GM12891 (cell line): ENCODE measurements around the gene CACNA1A.
A peak's percentile ranks its signal among the peaks of the same experiment; 100 is the strongest.

Experiments used
- DNase-seq: peaks from one replicate; pipeline ENCODE4 v3.0.0; 2011; ENCODE audit warnings: low spot score; ENCODE audit not compliant: insufficient read length
- FAIRE-seq: peaks from 2 replicates; lab custom pipeline; 2011; peaks lifted over from hg19 to GRCh38; lab: Jason Lieb, UNC
- PAX5 ChIP-seq: IDR thresholded peaks from 2 replicates; pipeline ENCODE4 v1.6.1; 2011; ENCODE audit warnings: low read length, moderate library complexity, mild to moderate bottlenecking; ENCODE audit not compliant: insufficient read depth, severe bottlenecking
- POLR2A ChIP-seq: IDR thresholded peaks from 2 replicates; pipeline ENCODE4 v1.6.1; 2011; ENCODE audit warnings: low read depth, low read length, control low read depth
- POLR2AphosphoS5 ChIP-seq: IDR thresholded peaks from 2 replicates; pipeline ENCODE4 v1.6.1; 2011; ENCODE audit warnings: low read depth, low read length, control low read depth
- POU2F2 ChIP-seq: IDR thresholded peaks from 2 replicates; pipeline ENCODE4 v1.6.1; 2011; ENCODE audit warnings: low read depth, mild to moderate bottlenecking, control low read depth, low read length, moderate library complexity
- SPI1 ChIP-seq: IDR thresholded peaks from 2 replicates; pipeline ENCODE4 v1.6.1; 2011; ENCODE audit warnings: low read depth, low read length, control low read depth
- TAF1 ChIP-seq: IDR thresholded peaks from 2 replicates; pipeline ENCODE4 v1.6.1; 2011; ENCODE audit warnings: low read depth, low read length, control low read depth

CACNA1A gene

GRCh38 chr19:13255041-13255718 is 251.1 kb downstream of the CACNA1A start:
- no peak for FAIRE-seq
- TF ChIP-seq POU2F2 = no peak
- TF ChIP-seq TAF1 = no peak
- no peak for TF ChIP-seq POLR2A
- no peak for TF ChIP-seq SPI1
- TF ChIP-seq PAX5 = no peak
- no peak for TF ChIP-seq POLR2AphosphoS5

GRCh38 chr19:13252569-13253335 is 253.5 kb downstream of the CACNA1A start:
- no peak for FAIRE-seq
- no peak for DNase-seq
- TF ChIP-seq SPI1 (0 out of 2 replicates have a peak, but pooled peaks have one; percentile 18), POLR2A (no peak), TAF1 (no peak)

More at GRCh38 chr19:13255041-13255718, 251.1 kb downstream of the CACNA1A start:
- DNase-seq = no peak

GRCh38 chr19:13244920-13245319 is 261.4 kb downstream of the CACNA1A start:
- FAIRE-seq (no peak), DNase-seq (no peak)
- TF ChIP-seq TAF1 (no peak), POU2F2 (no peak), POLR2A (no peak), POLR2AphosphoS5 (no peak), PAX5 (no peak), SPI1 (no peak)

GRCh38 chr19:13241231-13242104 is 264.8 kb downstream of the CACNA1A start:
- DNase-seq = no peak
- TF ChIP-seq POLR2AphosphoS5 (no peak), POLR2A (no peak), POU2F2 (no peak), PAX5 (no peak), TAF1 (no peak), SPI1 (no peak)
- no peak for FAIRE-seq

GRCh38 chr19:13240312-13241022 is 265.8 kb downstream of the CACNA1A start:
- no peak for DNase-seq
- FAIRE-seq = peak; percentile 85
- no peak for TF ChIP-seq SPI1
- TF ChIP-seq POLR2A = no peak
- TF ChIP-seq POLR2AphosphoS5 = no peak
- TF ChIP-seq POU2F2 = no peak
- no peak for TF ChIP-seq PAX5
- TF ChIP-seq TAF1 = no peak

GRCh38 chr19:13238891-13239534 is 267.3 kb downstream of the CACNA1A start:
- no peak for DNase-seq
- FAIRE-seq = no peak
- TF ChIP-seq POLR2AphosphoS5 = no peak
- TF ChIP-seq PAX5 = no peak
- no peak for TF ChIP-seq POU2F2
- no peak for TF ChIP-seq POLR2A
- no peak for TF ChIP-seq TAF1
- TF ChIP-seq SPI1 = no peak

- FAIRE-seq (peak; percentile 9), DNase-seq (peak; percentile 75)
- TF ChIP-seq SPI1 (no peak), POLR2A (no peak), POLR2AphosphoS5 (no peak), TAF1 (no peak), POU2F2 (no peak), PAX5 (no peak)
Measured at GRCh38 chr19:13234518-13234917, 271.8 kb downstream of the CACNA1A start.

GRCh38 chr19:13231663-13232062 is 274.6 kb downstream of the CACNA1A start:
- no peak for TF ChIP-seq POLR2A
- no peak for TF ChIP-seq PAX5
- TF ChIP-seq POLR2AphosphoS5 = no peak
- TF ChIP-seq TAF1 = no peak
- TF ChIP-seq SPI1 = no peak
- no peak for TF ChIP-seq POU2F2
- FAIRE-seq = no peak
- DNase-seq = no peak
